Measurements from ENCODE around the gene SH2D3C.

Gene SH2D3C

GRCh38 chr9:127698985-127699670, 79.3 kb downstream of the SH2D3C start:
- Histone ChIP-seq H3K27ac (ENCODE audit: extremely low read depth, low read depth, low read length) (no peak overlapping the region), H3K4me1 (ENCODE audit: control insufficient read depth, insufficient read depth, low read length) (no peaks in the 10 kb centered on the region), H3K4me3 (ENCODE audit: low read depth, low read length) (no peak overlapping the region), H3K36me3 (ENCODE audit: control insufficient read depth in 2 of 2, insufficient read depth in 1 of 2, low read length in 2 of 2) (peaks cover 0 to 4% of the 10 kb centered on the region in 2 experiments; a peak in 1 of 3 replicates), H3K9me3 (ENCODE audit: control insufficient read depth, insufficient read depth, low read depth, low read length) (no peaks in the 10 kb centered on the region)
- TF ChIP-seq ZNF391 (tag by site-specific recombination; IDR thresholded peaks at IDR 0.05; ENCODE audit: borderline replicate concordance, low read depth): no peak
- no peak for TF ChIP-seq ZFP3 (tag by site-specific recombination; IDR thresholded peaks at IDR 0.05; ENCODE audit: low read depth)
- no peak for TF ChIP-seq PRDM6 (tag by site-specific recombination; IDR thresholded peaks at IDR 0.05)
- TF ChIP-seq WT1 (tag by site-specific recombination; IDR thresholded peaks at IDR 0.05): no peak
- no peak for TF ChIP-seq SCRT1 (tag by site-specific recombination; IDR thresholded peaks at IDR 0.05; ENCODE audit: borderline replicate concordance)
- TF ChIP-seq PATZ1 (tag by site-specific recombination; IDR thresholded peaks at IDR 0.05): no peak
- no peak for TF ChIP-seq ZNF37A (tag by site-specific recombination; IDR thresholded peaks at IDR 0.05)
- no peak for TF ChIP-seq ZBTB10 (tag by site-specific recombination; IDR thresholded peaks at IDR 0.05)
- TF ChIP-seq ZNF785 (tag by site-specific recombination; IDR thresholded peaks at IDR 0.05): no peak
- no peak for TF ChIP-seq ZFP37 (tag by site-specific recombination; IDR thresholded peaks at IDR 0.05)
- TF ChIP-seq ZNF416 (tag by site-specific recombination; IDR thresholded peaks at IDR 0.05): no peak
- TF ChIP-seq YY2 (tag by site-specific recombination; IDR thresholded peaks at IDR 0.05): no peak
- TF ChIP-seq BCL11B (tag by site-specific recombination; IDR thresholded peaks at IDR 0.05; ENCODE audit: low read depth): no peak
- TF ChIP-seq ZNF843 (tag by site-specific recombination; IDR thresholded peaks at IDR 0.05): no peak
- TF ChIP-seq ZBTB7A (tag by site-specific recombination; IDR thresholded peaks at IDR 0.05; ENCODE audit: low read depth): no peak
- TF ChIP-seq ATF2 (tag by site-specific recombination; IDR thresholded peaks at IDR 0.05; ENCODE audit: low read depth): no peak
- TF ChIP-seq GLIS2 (tag by site-specific recombination; IDR thresholded peaks at IDR 0.05): no peak
- ChIA-PET POLR2A (no interaction called here), CTCF (interaction anchor here (1.1 kb wide), 1 partner anchor 195 kb away, joined by 3 read pairs; no protein-coding TSS in a partner anchor)

- no peak overlapping the region for H3K4me3 ChIP-seq (ENCODE audit: low read depth, low read length)
- no peak overlapping the region for H3K27ac ChIP-seq (ENCODE audit: extremely low read depth, low read depth, low read length)
- H3K36me3 ChIP-seq (ENCODE audit: control insufficient read depth in 2 of 2, insufficient read depth in 1 of 2, low read length in 2 of 2): peaks cover 0 to 7% of the 10 kb centered on the region in 2 experiments; a peak in 1 of 3 replicates
- ChIA-PET POLR2A (no interaction called here), CTCF (no interaction called here)
- TF ChIP-seq ZNF354C (tag by site-specific recombination; IDR thresholded peaks at IDR 0.05; ENCODE audit: borderline replicate concordance, low read depth) (no peak), ZNF132 (tag by site-specific recombination; IDR thresholded peaks at IDR 0.05; ENCODE audit: borderline replicate concordance) (no peak), BCL6B (tag by site-specific recombination; IDR thresholded peaks at IDR 0.05) (no peak), ZNF121 (tag by site-specific recombination; IDR thresholded peaks at IDR 0.05) (peak; percentile 63)
- no peaks in the 10 kb centered on the region for H3K9me3 ChIP-seq (ENCODE audit: control insufficient read depth, insufficient read depth, low read depth, low read length)
- H3K4me1 ChIP-seq (ENCODE audit: control insufficient read depth, insufficient read depth, low read length): no peaks in the 10 kb centered on the region
Observed at GRCh38 chr9:127698386-127698785, 80.1 kb downstream of the SH2D3C start.

Measured in HEK293 (cell line).